ENCODE measurements around the gene CCDC172. TPM values are rescaled to one million over a fixed set of nuclear protein-coding genes. Genes with fewer than 3 reads are reported as not detected.

CCDC172 gene
- total RNA-seq, 1 experiment from 2014 or later: not detected

- no peaks in the 10 kb centered on the region for H3K4me1 ChIP-seq (ENCODE audit: insufficient read depth, low read length)
- intact Hi-C loops (cut with micrococcal nuclease): no loop called here
- H2AFZ ChIP-seq (ENCODE audit: low read length): no peak overlapping the region
- no peak for DNase-seq
- H3F3A ChIP-seq (ENCODE audit: low read length, unreplicated experiment): no peaks in the 10 kb centered on the region
- no peak overlapping the region for H3K9ac ChIP-seq (ENCODE audit: low read length)
- H3K9me3 ChIP-seq (ENCODE audit: low read length): no peaks in the 10 kb centered on the region
- H4K20me1 ChIP-seq (ENCODE audit: low read length): no peaks in the 10 kb centered on the region
- H3K27ac ChIP-seq (ENCODE audit: low read length): no peak overlapping the region
- H3K9me2 ChIP-seq (replicated peaks; ENCODE audit: low read length): no peaks in the 10 kb centered on the region
- no peak for TF ChIP-seq CTCF (conservative IDR thresholded peaks at IDR 0.05; ENCODE audit: low read depth, low read length)
- no peak for TF ChIP-seq EZH2phosphoT487 (IDR thresholded peaks at IDR 0.05; ENCODE audit: borderline replicate concordance, low read length)
- TF ChIP-seq EZH2 (IDR thresholded peaks at IDR 0.05; ENCODE audit: low read length, unreplicated experiment): no peak
- ChIA-PET POLR2A (ENCODE audit: unreplicated experiment) (no interaction called here), CTCF (no interaction called here)
- H3K36me3 ChIP-seq (ENCODE audit: low read depth, low read length): no peaks in the 10 kb centered on the region
- no peak overlapping the region for H3K4me3 ChIP-seq (ENCODE audit: low read length)
- no peak for ATAC-seq
- no peak overlapping the region for H3K4me2 ChIP-seq (ENCODE audit: low read length)
- H3K79me2 ChIP-seq (ENCODE audit: low read length): no peaks in the 10 kb centered on the region
- no TSS peak for BruUV-seq (replicated peaks)
- no peaks in the 10 kb centered on the region for H3K27me3 ChIP-seq (ENCODE audit: low read length)
These were observed 71.2 kb downstream of the CCDC172 start for GRCh38 chr10:116395223-116395985.

DNA sequence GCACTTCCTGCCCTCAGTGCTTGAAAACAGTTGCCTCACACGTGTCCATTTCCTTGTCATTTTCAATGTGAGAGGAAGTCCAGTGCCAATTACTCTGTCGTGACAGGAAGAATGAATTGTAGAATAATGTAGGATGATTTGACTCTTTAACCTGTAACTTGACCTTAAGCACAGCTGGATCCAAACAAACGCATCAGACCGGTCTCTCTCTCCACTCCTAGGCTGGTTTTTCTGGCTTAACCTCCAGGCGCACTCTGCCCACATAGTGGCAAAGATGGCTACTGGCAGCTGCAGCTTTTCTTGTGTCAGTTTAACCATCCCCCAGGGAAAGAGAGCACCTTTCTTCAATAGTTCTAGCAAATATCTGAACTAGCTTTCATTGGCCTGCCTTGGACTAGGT, 74.0 kb downstream of the CCDC172 start:
- Histone ChIP-seq H3K4me2 (ENCODE audit: low read length) (no peak overlapping the region), H3F3A (ENCODE audit: low read length, unreplicated experiment) (no peaks in the 10 kb centered on the region), H3K4me3 (ENCODE audit: low read length) (no peak overlapping the region), H3K36me3 (ENCODE audit: low read depth, low read length) (no peaks in the 10 kb centered on the region), H3K27me3 (ENCODE audit: low read length) (no peaks in the 10 kb centered on the region), H3K4me1 (ENCODE audit: insufficient read depth, low read length) (no peaks in the 10 kb centered on the region), H3K9me3 (ENCODE audit: low read length) (no peaks in the 10 kb centered on the region), H4K20me1 (ENCODE audit: low read length) (no peaks in the 10 kb centered on the region), H3K79me2 (ENCODE audit: low read length) (no peaks in the 10 kb centered on the region), H3K9me2 (replicated peaks; ENCODE audit: low read length) (no peaks in the 10 kb centered on the region), H2AFZ (ENCODE audit: low read length) (no peak overlapping the region), H3K27ac (ENCODE audit: low read length) (no peak overlapping the region), H3K9ac (ENCODE audit: low read length) (no peak overlapping the region)
- TF ChIP-seq CTCF (conservative IDR thresholded peaks at IDR 0.05; ENCODE audit: low read depth, low read length): no peak
- TF ChIP-seq EZH2 (IDR thresholded peaks at IDR 0.05; ENCODE audit: low read length, unreplicated experiment): no peak
- no peak for TF ChIP-seq EZH2phosphoT487 (IDR thresholded peaks at IDR 0.05; ENCODE audit: borderline replicate concordance, low read length)
- intact Hi-C loops (cut with micrococcal nuclease): no loop called here
- POLR2A ChIA-PET (ENCODE audit: unreplicated experiment): no interaction called here
- ATAC-seq (no peak), DNase-seq (no peak)
- BruUV-seq (replicated peaks): no TSS peak
- CTCF ChIA-PET: no interaction called here

DNA sequence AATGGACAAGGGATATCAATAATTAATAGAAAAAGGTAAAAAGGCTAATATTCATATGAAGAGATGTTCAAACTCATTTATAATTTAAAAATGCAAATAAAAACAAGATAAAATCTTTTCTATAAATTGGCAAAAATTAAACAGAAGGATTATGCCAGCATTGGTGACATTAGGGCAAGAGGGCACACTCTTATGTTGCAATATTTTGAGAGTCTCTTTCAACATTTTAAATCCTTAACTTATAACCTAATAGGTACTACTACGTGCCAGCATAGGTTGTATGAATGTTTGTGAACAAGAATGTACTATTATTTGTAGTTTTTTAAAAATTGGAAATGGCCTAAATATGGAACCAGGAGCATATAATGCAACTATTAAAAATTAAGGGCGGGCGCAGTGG, 78.6 kb downstream of the CCDC172 start:
- intact Hi-C loops (cut with micrococcal nuclease): no loop called here
- H3K36me3 ChIP-seq (ENCODE audit: low read depth, low read length): no peaks in the 10 kb centered on the region
- BruUV-seq (replicated peaks): no TSS peak
- no peak overlapping the region for H3K4me2 ChIP-seq (ENCODE audit: low read length)
- no peak overlapping the region for H3K4me3 ChIP-seq (ENCODE audit: low read length)
- H2AFZ ChIP-seq (ENCODE audit: low read length): no peak overlapping the region
- no peaks in the 10 kb centered on the region for H3K4me1 ChIP-seq (ENCODE audit: insufficient read depth, low read length)
- H3K9ac ChIP-seq (ENCODE audit: low read length): no peak overlapping the region
- peaks cover 9% of the 10 kb centered on the region for H3K27me3 ChIP-seq (ENCODE audit: low read length)
- no peaks in the 10 kb centered on the region for H3K9me3 ChIP-seq (ENCODE audit: low read length)
- H3F3A ChIP-seq (ENCODE audit: low read length, unreplicated experiment): no peaks in the 10 kb centered on the region
- no peak overlapping the region for H3K27ac ChIP-seq (ENCODE audit: low read length)
- no peak for TF ChIP-seq EZH2phosphoT487 (IDR thresholded peaks at IDR 0.05; ENCODE audit: borderline replicate concordance, low read length)
- no peak for TF ChIP-seq CTCF (conservative IDR thresholded peaks at IDR 0.05; ENCODE audit: low read depth, low read length)
- TF ChIP-seq EZH2 (IDR thresholded peaks at IDR 0.05; ENCODE audit: low read length, unreplicated experiment): no peak
- DNase-seq: no peak
- CTCF ChIA-PET: no interaction called here
- POLR2A ChIA-PET (ENCODE audit: unreplicated experiment): no interaction called here
- no peaks in the 10 kb centered on the region for H3K9me2 ChIP-seq (replicated peaks; ENCODE audit: low read length)
- ATAC-seq: no peak
- H4K20me1 ChIP-seq (ENCODE audit: low read length): no peaks in the 10 kb centered on the region
- H3K79me2 ChIP-seq (ENCODE audit: low read length): no peaks in the 10 kb centered on the region

Data from PC-3 (cell line).